GM21717 (cell line): ENCODE data around the gene PNMA8C.
"Not testable (repeated sequence)": the region's sequence is repeated elsewhere in the genome, so short reads cannot be mapped to it uniquely, and the experiment has no call there.

Source experiments
- ATAC-seq: cut with Tn5 transposase; IDR thresholded peaks from one replicate; pipeline ENCODE4 v1.9.1; 2021; ENCODE audit warnings: mild to moderate bottlenecking, moderate library complexity; ENCODE audit not compliant: unreplicated experiment

The PNMA8C gene

DNA sequence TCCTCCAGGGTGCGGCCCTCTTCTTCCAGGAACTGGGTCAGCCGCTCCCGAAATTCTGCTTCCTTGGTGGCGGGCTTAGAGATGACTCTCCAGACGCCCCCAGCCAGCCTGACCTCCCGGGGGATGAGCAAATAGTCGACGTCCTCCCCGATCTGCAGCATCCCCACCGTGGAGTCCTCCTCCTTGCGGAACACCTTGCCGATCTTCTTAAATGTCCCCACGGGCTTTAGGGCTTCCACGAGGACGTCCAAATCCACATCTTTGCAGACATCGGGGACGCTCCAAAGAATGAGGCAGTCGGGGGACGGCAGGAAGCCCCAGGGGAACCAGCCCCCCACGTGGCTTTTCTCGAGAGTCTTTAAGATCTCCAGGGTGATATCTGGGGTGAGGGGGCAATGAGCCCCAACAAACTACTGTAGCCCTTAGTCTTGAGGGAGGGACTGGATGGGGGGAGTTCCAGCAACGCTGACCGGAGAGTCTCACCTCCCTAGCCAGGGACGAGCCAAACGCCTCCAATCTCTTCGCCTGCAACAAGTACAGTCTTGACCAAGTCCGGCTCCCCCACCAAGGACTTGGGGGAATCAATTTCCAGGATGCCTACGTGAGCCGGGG, 16.0 kb downstream of the PNMA8C start:
- no peak for ATAC-seq

DNA sequence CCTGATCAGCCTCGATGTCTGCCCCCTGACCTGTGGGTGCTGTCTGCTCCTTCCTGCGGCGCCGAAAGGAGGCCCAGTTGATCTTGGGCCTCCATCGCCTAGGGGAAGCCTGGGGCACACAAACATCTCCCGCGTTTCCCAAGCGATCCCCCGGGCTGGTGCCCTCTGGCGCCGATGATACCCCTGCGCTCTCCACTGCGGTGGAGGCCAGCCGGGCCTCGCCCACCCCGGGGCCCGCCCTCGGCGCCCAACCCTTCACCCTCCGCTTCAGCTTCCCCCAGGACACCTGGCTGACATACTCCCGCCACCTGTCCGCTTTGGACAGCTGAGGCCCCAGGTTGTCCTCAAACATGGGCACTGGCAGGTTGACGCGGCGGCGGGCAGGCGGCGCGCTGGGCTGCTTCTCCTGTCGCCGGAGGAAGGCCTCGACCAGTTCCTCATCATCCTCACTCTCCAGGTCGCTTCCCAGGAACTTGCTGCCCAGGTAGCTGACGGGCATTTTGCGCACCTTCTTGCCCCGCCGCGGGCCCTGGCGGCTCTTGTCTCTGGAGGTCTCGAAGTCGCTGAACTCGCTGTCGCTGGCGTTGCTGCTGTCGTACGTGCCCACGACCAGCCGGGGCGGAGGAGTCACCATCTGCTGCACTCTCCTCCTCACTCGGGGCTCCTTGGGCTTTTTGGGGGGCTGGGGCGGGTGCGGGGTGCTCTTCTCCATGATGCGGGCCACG, 16.6 kb downstream of the PNMA8C start:
- ATAC-seq: no peak

DNA sequence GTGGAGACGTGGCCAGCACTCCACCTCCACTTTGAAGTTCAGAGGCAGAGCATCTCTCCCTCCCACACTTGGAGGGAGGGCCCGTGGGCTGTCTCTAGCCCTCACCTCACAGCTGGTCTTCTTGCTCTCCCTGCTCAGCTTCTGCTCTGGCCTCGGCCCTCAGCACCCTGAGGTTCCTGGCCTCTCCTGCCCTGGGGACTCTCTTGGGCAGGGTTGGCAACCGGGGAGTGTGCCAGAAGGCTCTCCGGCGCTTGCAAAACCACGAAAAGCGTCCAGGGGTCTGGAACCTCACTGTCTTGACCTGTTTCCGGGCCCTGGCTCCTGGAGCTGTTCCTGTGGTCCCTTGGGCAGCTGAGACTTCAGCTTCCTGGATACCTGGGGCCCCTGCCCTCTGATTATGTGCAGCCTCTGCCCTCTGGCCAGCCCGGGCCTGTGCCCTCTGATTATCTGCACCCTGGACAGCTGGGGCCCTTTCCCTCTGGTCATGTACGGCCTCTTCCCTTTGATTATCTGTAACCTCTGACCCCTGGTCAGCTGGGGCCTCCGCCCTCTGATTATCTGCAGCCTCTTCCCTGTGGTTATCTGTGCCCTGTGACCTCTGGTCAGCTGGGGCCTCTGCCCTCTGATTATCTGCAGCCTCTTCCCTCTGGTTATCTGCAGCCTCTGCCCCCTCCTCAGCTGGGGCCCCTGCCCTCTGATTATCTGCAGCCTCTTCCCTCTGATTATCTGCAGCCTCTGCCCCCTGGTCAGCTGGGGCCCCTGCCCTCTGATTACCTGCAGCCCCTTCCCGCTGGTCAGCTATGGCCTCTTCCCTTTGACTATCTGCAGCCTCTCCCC, 17.4 kb downstream of the PNMA8C start:
- ATAC-seq: no peak

DNA sequence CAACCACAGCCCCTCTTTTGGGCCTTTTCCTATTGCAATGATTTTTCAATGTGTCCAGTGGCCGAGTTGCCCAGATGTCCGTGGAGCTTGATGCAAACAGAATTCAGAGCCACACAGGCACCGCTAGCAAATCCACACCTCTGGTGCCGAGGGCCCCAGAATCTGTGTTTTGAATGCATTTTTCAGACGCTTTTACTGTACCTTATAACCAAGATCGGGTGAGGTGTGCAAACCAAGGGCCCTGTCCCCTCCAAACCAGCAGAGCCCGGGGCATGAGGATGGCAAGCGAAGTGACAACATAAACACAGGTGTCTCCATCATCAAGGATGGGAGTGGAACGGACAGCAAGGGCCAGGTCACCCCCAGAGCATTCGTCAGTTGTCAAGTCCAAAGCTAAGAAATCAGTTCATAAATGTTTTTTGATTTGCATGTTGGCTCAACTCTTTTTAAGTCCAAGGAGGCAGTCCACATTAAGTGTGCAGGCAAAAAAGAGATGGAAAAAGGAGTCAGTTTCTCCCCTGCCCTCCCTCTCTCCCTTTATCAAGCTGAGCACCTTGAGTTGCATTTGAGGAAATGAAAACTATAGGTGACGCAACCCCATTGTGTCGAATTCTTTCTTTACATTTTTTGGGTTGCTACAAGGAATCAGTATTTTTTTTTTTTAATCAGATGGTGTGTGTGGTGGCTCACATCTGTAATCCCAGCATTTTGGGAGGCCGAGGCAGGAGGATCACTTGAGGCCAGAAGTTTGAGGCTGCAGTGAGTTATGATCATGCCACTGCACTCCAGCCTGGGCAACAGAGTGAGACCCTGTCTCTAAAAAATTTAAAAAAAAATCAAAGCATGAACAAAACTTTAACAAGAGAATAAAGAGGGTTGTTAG, 18.3 kb downstream of the PNMA8C start:
- ATAC-seq: no peak

DNA sequence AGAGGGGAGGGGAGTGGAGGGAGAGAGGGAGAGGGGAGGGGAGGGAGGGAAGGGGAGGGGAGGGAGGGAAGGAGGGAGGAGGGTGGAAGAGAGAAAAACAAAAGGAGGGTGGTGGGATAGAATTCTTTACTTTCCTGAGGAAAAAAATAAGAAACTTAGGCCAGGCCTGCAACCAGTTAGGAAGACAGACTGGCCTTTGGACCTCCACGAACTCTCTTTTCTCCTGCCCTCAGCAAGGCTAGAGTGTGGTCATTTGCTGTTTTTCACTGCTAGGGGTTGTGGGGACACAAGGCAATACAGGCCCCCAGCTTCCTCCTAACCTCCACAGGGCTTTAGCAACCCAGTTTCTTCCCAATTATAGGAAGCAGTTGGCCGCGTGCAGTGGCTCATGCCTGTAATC, 19.5 kb downstream of the PNMA8C start:
- ATAC-seq: no peak

DNA sequence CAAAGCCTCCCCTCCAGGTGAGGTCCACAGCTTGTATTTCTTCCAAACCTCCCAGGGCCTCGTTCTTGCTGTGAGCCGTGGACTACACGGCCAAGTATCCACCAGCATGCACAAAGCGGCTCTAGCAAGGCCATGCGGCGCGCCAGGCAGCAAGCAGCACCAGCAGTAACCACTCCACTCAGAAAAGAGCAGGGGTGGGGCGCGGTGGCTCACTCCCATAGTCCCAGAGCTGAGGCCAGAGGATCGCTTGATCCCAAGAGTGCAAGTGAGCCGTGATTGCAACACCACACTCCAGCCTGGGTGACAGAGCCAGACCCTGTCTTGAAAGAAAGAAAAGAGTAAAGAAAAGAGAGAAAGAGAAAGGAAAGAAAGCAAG, 20.1 kb downstream of the PNMA8C start:
- no peak for ATAC-seq

DNA sequence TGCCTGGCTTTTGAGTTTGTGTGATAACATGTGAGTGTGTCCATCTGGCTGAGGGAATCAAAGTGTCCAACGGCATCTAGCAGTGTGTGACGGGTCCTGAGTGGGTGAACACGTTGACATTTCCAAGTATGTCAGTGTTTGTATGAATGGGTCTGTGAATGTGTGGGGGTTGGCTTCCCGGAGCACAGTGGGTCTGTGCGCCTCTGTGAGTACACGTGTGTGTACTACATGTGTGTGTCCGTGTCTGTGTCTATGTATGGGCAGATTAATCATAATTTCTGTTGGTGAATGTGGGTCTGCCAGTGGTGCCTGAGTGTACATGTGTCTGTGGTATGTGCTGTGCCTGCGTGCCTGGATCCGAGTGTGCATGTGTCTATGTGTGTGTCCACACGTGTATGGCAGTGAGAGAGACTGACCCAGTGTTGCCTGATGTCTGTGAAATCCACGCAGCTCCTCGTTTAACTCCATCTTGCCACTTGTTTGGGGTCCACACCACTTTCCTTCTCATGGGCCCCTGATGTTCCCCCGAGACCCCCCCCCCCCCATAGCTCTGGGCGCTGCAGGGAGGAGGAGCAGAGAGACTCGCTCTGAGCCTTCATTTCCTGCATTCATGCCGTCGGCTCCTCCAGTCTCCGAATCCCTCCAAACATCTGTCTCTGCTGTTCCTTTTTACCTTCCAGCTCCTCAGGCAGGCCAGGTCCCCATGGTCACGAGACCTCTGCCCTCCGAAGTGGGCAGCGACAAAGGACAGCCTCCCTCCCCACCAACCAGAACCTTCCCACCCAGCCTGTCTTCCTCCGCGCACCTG, 20.7 kb downstream of the PNMA8C start:
- ATAC-seq: no peak

DNA sequence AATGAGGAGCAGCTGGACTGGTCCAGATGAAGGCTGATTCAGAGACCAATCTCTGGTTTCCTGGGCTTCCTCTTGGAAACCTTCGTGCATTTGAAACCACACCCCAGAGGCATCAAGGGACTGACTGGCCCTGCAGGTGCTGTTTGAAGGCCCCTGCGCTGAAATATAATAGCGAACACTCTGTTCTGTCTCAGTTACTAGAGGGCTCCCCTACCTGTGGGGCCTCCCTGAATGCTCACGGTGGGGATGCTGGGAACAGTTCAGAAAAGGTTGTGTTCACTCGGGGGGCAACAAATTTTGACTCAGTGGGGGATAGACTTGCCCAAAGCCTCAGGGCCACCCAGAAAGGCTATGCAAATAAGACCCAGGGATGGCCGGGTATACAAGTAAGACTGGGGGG, 21.8 kb downstream of the PNMA8C start:
- no peak for ATAC-seq

DNA sequence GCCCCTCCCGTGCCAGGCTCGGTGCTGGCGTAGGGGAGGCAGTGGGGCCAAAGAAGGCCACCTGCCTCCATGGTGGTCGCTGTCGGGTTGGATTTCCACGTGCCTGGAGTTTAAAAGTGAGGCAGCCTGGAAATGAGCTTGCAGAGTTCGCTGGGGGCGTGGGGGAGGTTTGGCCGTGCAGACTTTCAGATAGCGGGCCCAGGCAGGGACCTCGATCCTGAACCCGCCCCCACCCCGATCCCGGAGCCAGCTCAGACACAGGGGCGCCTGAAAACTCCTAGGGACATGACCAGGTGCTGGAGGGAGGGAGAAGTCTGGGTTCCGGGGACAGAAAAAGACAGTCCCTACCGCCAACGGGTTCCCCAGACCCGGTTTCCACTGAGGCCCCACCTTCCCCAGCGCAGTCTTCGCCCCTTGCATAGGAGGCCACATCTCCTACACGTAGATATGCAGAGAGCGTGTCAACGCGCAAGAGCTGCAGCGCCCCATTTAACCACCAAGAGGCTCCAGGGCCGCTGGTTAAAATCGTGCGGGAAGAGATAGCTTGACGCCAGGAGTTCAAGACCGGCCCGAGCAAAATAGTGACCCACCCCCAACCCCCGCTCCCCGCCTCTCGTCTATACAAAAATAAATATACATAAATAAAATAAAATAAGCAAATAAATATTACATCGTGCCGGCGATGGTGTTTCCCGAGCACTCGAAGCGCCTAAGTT, 23.8 kb downstream of the PNMA8C start:
- ATAC-seq: no peak

DNA sequence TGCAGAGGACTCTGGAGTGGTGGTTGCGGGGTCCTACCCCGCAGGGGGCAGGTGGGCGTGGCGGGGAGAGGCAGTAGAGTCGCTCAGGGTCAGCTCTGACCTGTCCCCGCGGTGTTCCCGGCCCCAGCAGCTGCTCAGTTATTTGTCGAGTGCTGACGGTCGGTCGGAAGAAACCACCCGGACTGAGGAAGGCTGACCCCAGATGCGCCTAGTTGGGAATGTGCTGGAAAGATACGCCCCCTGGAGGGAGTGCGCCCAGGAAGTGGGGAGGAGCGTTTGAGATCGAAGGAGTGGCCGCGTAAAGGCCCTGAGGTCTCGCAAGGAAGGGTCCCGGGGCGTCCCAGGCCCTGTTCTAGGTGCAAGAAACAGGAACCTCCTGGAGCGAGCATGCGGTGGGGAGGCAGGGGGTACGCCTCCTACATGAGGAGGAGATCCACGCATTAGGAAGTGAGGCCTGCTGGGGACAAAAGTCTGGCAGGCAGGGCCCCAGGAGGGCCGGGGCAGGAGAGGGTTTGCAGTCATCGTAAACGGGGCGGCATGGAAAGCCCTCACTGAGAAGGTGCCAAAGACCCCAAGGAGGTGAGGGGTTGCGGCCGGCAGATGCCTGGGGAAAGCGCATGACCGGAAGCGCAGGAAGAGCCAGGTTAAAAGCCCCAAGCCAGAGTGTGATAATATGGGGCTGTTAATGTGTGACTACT, 24.5 kb downstream of the PNMA8C start:
- no peak for ATAC-seq

DNA sequence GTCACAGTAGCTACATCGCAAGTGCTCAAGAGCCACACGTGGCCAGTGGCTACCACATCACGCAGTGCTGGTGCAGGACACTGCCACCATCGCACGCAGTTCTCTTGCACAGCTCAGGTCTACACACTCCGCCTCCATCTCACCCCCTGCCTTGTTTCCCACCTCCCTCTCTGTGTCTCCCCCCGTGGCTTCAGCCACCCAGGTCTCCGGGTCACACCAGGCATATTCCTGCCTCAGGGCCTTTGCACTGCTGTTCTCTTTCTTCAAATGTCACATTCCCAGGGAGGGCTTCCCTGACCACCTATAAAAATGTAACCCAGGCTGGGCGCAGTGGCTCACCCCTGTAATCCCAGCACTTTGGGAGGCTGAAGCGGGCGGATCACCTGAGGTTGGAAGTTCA, 26.0 kb downstream of the PNMA8C start:
- ATAC-seq: no peak

DNA sequence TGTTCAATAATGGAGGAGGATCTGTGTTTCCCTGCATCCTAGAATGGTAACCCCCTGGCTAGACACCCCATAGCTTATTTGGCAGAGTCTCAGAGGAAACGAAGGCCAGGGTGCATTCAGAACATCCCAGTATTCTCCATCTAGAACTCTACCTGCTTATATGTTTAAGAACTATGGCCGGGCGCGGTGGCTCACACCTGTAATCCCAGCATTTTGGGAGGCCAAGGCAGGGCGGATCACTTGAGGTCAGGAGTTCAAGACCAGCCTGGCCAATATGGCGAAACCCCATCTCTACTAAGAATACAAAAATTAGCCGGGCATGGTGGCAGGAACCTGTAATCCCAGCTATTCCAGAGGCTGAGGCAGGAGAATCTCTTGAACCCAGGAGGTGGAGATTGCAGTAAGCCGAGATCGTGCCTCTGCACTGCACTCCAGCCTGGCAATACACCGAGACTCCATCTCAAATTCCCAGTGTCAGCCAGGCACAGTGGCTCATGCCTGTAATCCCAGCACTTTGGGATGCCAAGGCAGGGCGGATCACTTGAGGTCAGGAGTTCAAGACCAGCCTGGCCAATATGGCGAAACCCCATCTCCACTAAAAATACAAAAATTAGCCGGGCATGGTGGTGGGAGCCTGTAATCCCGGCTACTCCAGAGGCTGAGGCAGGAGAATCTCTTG, 30.8 kb downstream of the PNMA8C start:
- ATAC-seq: not testable (repeated sequence)

DNA sequence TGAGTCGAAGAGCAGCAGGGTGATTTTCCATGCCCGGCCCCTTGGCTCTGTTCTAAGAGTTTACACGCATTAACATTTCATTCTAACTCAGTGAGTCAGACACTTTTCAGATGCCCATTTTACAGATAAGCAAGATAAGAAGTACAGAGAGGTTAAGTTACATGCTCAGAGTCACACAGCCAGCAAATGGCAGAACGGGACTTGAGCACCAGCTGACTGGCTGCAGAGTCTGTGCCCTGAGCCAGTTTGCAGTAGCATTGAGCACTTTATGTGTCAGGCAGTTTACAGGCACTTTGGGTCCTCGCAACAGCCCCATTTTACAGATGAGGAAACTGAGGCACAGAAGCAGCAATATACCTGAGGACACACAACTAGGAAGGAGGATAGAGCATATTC, 34.3 kb downstream of the PNMA8C start:
- no peak for ATAC-seq

DNA sequence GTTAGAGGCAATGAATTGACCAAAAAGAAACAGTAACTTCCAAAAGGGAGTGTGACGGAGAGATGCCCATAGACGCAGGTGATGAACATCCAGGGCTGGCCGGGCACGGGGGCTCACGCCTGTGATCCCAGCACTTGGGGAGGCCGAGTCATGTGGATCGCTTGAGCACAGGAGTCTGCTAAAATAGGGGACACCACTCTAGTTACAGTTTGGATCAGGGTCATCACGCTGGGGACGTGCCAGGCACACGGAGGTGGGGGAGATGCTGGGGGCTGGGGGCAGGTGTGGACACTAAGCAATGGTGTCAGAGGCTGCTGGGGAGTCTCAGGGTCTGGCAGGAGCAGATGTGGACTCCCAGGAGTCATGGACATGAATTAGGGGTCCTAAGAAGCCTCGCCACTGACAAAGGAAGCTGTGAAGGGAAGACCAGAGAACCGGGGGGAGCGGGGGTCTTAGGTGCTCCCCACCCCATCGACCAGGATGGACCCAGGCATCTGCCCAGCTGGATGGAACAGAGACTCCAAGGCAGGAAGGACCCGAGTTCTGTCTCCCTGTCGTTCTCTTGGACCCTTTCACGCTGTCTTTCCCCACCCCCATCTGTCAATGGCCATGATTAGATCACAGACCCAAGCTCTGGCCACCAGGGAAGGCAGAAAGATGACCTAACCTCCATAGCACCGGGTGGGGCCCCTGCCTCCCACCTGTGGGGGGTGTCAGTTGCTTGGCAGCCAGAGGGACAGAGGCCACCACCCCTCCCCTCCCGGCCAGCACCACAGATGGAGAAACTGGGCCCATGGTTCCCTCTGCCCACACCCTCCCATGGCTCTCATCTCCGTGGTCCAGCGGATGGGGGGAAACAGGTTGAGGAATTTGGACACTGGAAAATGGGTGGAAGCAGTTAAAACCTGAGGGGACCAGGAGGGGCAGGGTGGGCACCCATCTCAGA, 35.0 kb downstream of the PNMA8C start:
- ATAC-seq: no peak

DNA sequence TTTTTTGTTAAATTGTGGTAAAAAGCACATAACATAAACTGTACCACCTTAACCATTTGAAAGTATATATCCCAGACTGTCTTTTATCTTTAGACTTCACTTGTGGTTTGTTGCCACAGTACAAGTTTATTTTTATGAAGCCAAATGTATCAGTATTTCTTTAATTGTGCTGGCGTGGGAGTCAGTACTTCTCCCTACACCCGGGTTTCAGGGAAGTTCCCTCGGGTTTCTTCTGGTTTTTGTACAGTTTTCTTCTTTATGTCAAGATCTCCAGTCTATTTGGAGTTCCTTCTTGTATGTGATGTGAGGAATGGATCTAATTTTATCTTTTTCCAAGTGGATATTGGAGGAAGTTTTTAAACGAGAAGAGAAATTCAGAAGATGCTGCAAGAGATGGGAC, 35.9 kb downstream of the PNMA8C start:
- no peak for ATAC-seq

DNA sequence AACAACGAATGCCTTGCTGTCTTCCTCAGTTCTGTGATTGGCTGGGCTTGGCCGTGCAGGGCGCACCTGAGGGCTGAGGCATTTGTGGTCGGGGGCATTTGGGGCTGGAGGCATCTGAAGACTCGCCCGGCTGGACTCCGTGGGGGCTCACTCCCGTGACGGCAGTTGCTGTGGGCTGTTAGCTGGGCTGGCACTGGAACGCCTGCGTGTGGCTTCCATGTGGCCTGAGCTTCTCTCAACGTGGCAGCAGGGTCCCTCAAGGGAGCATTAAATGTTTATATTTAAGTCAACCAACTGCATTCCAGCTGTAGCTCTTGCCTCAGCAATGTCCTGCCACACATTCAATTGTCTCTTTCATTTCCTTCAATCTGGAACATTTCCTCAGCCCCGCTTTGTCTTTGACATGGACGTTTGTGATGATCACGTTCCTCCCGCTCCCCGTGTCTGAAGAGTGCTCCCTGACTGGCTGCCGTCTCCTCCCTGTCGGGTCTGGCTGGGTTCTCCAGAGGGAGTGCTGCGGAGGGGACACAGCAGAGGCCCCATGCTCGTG, 36.4 kb downstream of the PNMA8C start:
- ATAC-seq: no peak
